NCI-H524 (cell line): Measurements from ENCODE around the gene CEP63.

Source experiments
- DNase-seq, 2 experiments: peaks; one replicate each; lab custom pipeline; 2025; lab: John Stamatoyannopoulos, UW

The CEP63 gene

GRCh38 chr3:134608771-134609435 lies 123.0 kb downstream of the CEP63 start:
- no peak for DNase-seq

DNA sequence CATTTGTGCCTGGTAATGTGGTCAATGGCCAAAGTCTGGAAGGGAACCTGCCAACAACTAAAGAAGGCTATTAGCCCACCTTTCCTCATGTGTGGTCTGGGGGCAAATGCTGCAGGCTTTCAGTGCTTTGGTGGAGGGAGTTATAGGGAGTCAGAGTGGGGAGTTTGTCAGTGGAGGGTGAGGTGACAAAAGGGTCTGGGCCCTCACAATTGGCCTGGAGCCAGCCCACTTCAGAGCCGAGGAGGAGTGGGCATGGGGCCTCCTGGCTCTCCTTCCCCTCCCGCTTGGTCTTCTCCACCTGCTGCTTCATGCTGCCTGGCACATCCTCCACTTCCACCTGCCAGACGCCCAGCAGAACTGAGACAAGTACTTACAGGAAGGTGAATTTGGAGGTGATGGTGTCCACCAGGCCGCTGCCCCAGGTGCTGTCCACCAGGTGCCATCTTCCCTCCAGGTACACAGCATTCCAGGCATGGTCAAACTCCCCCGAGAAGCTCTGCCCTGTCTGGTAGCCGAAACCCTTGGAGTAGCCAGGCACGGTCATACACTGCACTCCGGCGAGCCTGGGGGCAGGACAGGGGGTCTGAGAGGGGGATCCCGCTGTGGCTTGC lies 124.1 kb downstream of the CEP63 start:
- no peak for DNase-seq

GRCh38 chr3:134610432-134611385 lies 124.9 kb downstream of the CEP63 start:
- DNase-seq = no peak

DNA sequence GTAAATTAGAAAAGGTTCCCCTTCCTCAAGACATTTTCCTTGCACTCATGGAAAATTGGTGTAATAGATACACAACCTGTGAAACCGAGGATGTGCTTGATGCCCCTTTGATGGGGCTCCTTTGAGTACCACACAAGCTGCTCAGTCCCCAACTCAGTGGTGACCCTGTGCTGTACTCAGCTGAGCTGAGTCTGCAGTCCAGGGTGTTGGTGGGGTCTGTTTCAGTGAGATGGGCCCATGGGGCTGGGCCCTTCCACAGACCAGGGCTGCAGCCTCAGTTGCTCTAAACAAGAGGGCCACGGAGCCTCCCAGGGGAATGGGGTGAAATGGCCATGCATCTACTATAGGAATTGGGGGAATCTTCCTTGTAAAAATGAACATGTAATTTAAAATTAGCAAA lies 125.7 kb downstream of the CEP63 start:
- DNase-seq = no peak

DNA sequence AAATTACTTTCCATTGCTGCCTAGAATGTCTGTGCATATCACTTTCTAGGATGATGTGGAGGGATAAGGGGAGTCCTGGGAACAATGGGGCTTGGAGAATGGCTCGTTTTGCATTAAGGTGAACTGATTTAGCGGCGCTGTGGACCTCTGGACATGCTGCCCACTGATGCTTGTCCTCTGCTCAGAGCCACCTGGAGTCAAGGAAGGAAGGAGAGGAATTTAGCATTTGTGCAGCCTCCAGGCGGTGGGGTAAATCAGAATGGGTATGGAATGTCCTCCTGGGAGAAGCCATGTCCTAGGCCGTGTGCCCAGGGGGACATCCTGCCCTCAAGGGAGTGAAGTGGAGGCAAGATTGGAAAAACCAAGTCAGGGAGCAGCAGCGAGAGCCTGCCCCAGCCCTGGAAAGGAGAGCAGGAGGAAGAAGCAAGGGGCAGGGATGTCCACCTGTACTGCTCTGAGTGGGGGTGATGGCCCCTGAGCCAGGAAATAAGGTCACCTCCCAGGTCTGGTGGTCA lies 127.2 kb downstream of the CEP63 start:
- no peak for DNase-seq

DNA sequence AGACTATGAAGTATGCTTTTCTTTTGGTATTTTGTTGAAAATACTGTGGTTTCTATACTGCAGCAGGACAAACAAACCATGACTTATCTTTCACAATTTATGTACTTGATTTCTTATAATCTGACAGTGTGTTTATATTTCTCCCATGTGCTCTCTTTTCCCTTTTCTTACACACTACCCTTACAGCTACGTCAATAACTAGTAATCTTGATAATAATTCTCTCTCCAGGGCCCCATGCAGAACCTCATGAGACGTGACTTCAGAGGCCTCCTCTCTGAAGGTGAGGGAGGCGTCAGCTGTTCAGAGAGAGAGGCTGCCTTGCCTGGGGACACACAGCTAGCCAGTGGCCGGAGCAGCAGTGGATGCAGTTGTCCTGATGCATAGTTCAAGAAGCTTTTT lies 129.1 kb downstream of the CEP63 start:
- DNase-seq = no peak

- DNase-seq = no peak
Measured at GRCh38 chr3:134615743-134616142, 129.9 kb downstream of the CEP63 start.

DNA sequence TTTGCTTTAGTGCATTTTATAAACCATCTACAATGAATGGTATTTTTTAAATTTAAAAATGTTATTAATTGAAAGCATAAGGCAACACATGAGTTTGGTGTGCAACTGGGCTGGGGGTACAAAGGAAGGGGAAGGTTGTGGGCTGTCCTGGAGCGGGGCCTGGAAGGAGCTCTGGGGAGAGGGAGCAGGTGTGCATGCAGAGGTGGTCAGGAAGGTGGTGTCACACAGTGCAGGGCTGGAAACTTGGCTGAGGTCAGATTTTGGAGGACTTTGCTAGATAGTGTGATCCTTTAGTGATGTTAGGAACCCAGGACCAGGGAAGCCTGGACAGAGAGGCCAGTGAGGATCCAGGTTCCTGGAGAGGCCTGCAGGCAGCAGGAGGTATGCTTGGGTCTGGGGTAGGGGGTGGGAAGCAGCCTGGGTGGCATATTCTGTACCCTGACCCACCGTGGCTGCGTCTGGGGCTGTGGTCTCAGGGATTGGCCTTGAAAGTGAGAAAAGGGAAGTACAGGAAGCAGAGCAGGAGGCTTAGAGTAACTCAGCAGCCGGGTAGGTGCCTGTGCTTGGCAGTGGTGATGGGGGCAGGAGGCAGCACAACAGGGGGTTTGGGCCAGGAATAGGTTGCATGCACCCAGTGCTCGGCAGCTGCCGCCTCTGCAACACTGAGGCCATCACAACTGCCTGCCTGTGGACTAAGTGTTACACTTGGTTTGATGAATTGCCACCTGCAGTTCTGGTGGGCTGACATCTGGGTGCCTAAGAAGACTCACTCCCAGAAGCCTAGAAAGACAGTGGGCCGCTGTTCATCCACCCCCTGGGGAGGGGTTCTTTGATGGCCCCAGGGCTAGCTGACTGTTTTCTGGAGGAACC lies 132.0 kb downstream of the CEP63 start:
- DNase-seq = no peak

- DNase-seq = no peak
Measured at GRCh38 chr3:134618478-134619300, 132.8 kb downstream of the CEP63 start.

GRCh38 chr3:134619301-134619615 lies 133.4 kb downstream of the CEP63 start:
- DNase-seq = no peak

DNA sequence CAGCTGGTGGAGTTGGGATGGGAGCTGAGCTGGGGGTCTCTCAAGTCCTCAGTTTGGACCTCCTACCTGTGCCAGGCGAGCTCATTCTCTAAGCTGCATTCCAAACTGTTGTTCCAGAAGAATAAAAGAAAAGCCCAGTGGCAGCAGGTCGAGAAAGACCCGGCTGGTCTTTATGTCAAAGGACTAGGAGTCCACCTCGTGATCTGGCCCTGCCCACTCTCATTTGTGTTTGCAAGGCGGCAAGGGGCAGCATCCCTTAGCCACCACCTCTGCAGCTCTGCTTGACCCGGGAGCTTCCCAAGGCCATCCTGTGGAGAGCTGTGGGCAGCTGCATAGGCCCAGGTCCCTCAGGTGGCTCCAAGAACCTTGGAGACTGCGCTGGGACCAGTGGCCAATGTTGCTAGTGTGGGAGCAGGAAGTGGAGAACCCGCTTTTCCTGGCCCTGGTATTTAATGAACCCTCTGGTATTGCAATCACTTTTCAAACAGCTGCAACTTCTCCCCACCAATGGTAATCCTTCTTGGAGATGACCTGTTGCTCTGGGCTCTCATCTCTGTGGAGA lies 134.1 kb downstream of the CEP63 start:
- DNase-seq = no peak

DNA sequence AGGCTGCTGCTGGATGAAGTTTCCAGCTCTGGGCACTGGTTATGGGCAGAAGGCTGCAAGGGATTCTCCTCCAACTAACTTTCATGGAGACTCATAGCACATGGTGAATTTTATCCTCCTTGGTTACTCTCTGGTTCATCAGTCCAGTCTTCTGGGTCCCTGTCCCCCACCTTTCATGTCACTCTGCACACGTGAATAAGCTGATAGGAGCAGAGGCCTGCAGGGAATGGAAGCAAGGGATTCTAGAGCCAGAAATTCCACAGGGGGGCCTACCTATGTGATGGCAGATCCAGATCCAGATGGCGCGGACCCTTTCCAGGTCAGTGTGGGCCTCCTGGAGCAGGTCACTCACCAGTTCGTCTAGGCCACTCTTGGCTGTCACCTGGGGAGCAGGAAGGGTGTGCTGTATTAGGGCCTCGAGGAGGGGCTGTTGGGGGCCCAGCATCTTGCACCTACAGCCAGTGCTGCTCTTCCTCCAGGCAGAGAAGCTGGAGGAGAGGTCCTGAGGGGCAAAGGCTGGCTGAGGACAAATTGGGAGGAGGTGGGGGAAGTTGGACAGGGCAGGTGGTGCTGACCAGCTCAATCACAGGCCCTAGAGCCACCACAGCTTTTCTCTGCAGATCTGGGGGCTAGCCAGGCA lies 134.7 kb downstream of the CEP63 start:
- DNase-seq = no peak

DNA sequence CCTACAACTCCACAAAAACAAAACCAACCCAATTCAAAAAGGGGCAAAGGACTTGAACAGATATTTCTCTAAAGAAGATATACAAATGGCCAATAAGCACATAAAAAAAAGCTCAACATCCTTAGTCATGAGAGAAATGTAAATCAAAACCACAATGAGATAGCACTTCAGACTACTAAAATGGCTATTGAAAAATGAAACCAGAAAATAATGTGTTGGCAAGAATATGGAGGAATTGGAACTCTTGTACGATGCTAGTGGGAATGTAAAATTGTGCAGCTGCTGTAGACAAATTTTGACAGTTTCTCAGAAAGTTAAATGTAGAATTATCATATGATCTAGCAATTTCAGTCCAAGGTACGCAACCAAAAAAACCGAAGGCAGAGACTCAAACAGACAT lies 136.0 kb downstream of the CEP63 start:
- DNase-seq = no peak

DNA sequence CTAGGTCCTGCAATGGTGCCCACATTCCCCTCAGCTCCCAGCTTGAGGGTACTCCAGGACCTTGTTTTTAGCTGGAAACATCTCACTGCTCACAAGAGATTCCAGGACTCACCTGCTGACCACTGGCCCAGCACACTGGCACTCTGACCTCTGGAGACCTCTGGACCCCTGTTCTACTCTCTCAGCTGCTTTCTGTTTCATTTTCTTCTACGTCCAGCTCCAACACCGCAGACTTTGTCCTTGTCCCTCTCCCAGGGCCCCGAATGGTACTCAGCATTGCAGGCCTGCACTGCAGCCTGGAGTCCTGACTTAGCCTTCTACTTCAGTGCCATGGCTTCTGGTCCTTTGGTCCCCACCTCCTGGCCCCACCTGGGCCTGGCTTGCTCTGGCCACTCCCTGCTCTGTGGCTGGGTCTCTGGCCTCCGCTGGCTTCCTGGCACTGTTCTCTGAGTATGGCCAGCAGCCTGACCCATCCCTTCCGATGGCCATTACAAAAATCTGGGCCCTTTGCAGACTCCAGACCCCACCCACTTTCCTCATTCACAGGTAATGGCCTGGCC lies 137.0 kb downstream of the CEP63 start:
- no peak for DNase-seq

- no peak for DNase-seq
Measured at GRCh38 chr3:134623615-134624245, 137.9 kb downstream of the CEP63 start.
